A549 (cell line): ENCODE results near the gene SKP1. TPM values are rescaled to one million over a fixed set of nuclear protein-coding genes. Genes with fewer than 3 reads are reported as not detected.

ENCODE experiments used
- ATAC-seq, 2 experiments: fragments of 200-7000 bp in 1 of 2; fragments of >200 bp in 1 of 2; cut with Nextera tagmentation in 1 of 2; cut with Tn5 transposase in 1 of 2; 3 replicates each; pipeline versions ENCODE4 v1.8.0 to v1.9.1; 2018 to 2020; ENCODE audit warnings: mild to moderate bottlenecking in 1 of 2, moderate library complexity in 1 of 2
- CTCF ChIA-PET: fragments of 300-600 bp; sonication (Branson Sonifier 250); formaldehyde crosslinking; extraction: SDS; loops from one replicate; lab custom pipeline; 2021; ENCODE audit warnings: antibody characterized with exemption, inconsistent platforms; lab: Yijun Ruan, JAX
- POLR2A ChIA-PET: fragments of 350-600 bp; formaldehyde crosslinking; extraction: SDS; loops from one replicate; lab custom pipeline; 2021; ENCODE audit warnings: antibody characterized with exemption, inconsistent platforms; lab: Yijun Ruan, JAX
- DNase-seq, 2 experiments: peaks; one replicate each; pipeline versions ENCODE4 v3.0.0 to v3.0.0-alpha.2; 2011 to 2016; ENCODE audit warnings: low read depth in 1 of 2, low spot score in 1 of 2
- FAIRE-seq: peaks from 2 replicates; lab custom pipeline; 2011; peaks lifted over from hg19 to GRCh38; lab: Jason Lieb, UNC
- H3K27ac ChIP-seq, 2 experiments: fragments of >200 bp; sonication (Bioruptor Twin); formaldehyde crosslinking; 3 replicates each; pipeline ENCODE4 v1.5.1; 2016 to 2017
- H3K4me1 ChIP-seq: fragments of >200 bp; sonication (Bioruptor Twin); formaldehyde crosslinking; 3 replicates; pipeline ENCODE4 v1.6.1; 2016
- H3K4me2 ChIP-seq: fragments of >200 bp; sonication (Bioruptor Twin); formaldehyde crosslinking; 3 replicates; pipeline ENCODE4 v1.6.1; 2016
- H3K4me3 ChIP-seq: fragments of >200 bp; sonication (Bioruptor Twin); formaldehyde crosslinking; 3 replicates; pipeline ENCODE4 v1.5.1; 2016
- H3K9me3 ChIP-seq: fragments of >200 bp; sonication (Bioruptor Twin); formaldehyde crosslinking; 3 replicates; pipeline ENCODE4 v1.6.1; 2016
- BCL3 ChIP-seq: fragments of >200 bp; sonication (Bioruptor Twin); formaldehyde crosslinking; IDR thresholded peaks from 3 replicates; pipeline ENCODE4 v1.6.1; 2016
- BHLHE40 ChIP-seq: IDR thresholded peaks from 2 replicates; pipeline ENCODE4 v1.6.1; 2012; ENCODE audit warnings: low read depth, low read length, inconsistent platforms
- CBX2 ChIP-seq: fragments of 200-600 bp; sonication (generic); IDR thresholded peaks from 2 replicates; pipeline ENCODE4 v1.6.1; 2016; ENCODE audit warnings: low read depth, mild to moderate bottlenecking, borderline replicate concordance
- CEBPB ChIP-seq, 2 experiments: fragments of >200 bp in 1 of 2; sonication (Bioruptor Twin) in 1 of 2; formaldehyde crosslinking in 1 of 2; IDR thresholded peaks; 2 replicates each; pipeline ENCODE4 v1.6.1; 2012 to 2016
- EP300 ChIP-seq, 2 experiments: fragments of >200 bp; sonication (Bioruptor Twin); formaldehyde crosslinking; IDR thresholded peaks; 2 replicates in 1 of 2; 3 replicates in 1 of 2; pipeline ENCODE4 v1.6.1; 2016 to 2017
- FOXS1 ChIP-seq: fragments of 250-450 bp; sonication (Bioruptor Pico); IDR thresholded peaks from 2 replicates; pipeline ENCODE4 v1.5.0; 2020; ENCODE audit warnings: mild to moderate bottlenecking, moderate library complexity
- GATA3 ChIP-seq: IDR thresholded peaks from 2 replicates; pipeline ENCODE4 v1.6.1; 2012; ENCODE audit warnings: borderline replicate concordance
- HDAC2 ChIP-seq: fragments of 200-600 bp; sonication (generic); IDR thresholded peaks from 2 replicates; pipeline ENCODE4 v1.6.1; 2016
- HES2 ChIP-seq: fragments of >200 bp; sonication (Bioruptor Twin); formaldehyde crosslinking; IDR thresholded peaks from 2 replicates; pipeline ENCODE4 v1.6.1; 2016
- HEYL ChIP-seq: fragments of 250-450 bp; sonication (Bioruptor Pico); IDR thresholded peaks from 2 replicates; pipeline ENCODE4 v1.8.0; 2021; ENCODE audit warnings: mild to moderate bottlenecking, moderate library complexity
- HOXB5 ChIP-seq: fragments of 250-450 bp; sonication (Bioruptor Pico); IDR thresholded peaks from 2 replicates; pipeline ENCODE4 v1.5.0; 2020; ENCODE audit warnings: mild to moderate bottlenecking, moderate library complexity
- JUN ChIP-seq, 2 experiments: fragments of >200 bp; sonication (Bioruptor Twin); formaldehyde crosslinking; IDR thresholded peaks; 2 replicates in 1 of 2; 3 replicates in 1 of 2; pipeline ENCODE4 v1.6.1; 2016 to 2017
- MAZ ChIP-seq: fragments of 150-350 bp; IDR thresholded peaks from 2 replicates; pipeline ENCODE4 v1.6.1; 2014; ENCODE audit warnings: antibody characterized with exemption, low read depth, low read length, borderline replicate concordance
- MYC ChIP-seq: IDR thresholded peaks from 2 replicates; pipeline ENCODE4 v1.6.1; 2012; ENCODE audit warnings: mild to moderate bottlenecking, inconsistent platforms, low read length, improper control_type of control experiment, borderline replicate concordance
- NFE2L2 ChIP-seq: fragments of 150-350 bp; conservative IDR thresholded peaks from 2 replicates; pipeline ENCODE4 v1.6.1; 2014; ENCODE audit warnings: low read length
- NPAS2 ChIP-seq: fragments of 250-450 bp; sonication (Bioruptor Pico); IDR thresholded peaks from 2 replicates; pipeline ENCODE4 v1.8.0; 2022; ENCODE audit warnings: mild to moderate bottlenecking, moderate library complexity, borderline replicate concordance
- POLR2AphosphoS2 ChIP-seq: conservative IDR thresholded peaks from 2 replicates; pipeline ENCODE4 v1.6.1; 2012; ENCODE audit warnings: low read length, improper control_type of control experiment, inconsistent platforms
- RARB ChIP-seq: fragments of 250-450 bp; sonication (Bioruptor Pico); IDR thresholded peaks from 2 replicates; pipeline ENCODE4 v1.8.0; 2021; ENCODE audit warnings: mild to moderate bottlenecking, moderate library complexity
- REST ChIP-seq: fragments of 200-600 bp; sonication (generic); IDR thresholded peaks from 2 replicates; pipeline ENCODE4 v1.6.1; 2016; ENCODE audit warnings: antibody characterized with exemption, mild to moderate bottlenecking, moderate library complexity
- RFX5 ChIP-seq: fragments of 450-650 bp; IDR thresholded peaks from 2 replicates; pipeline ENCODE4 v1.7.1; 2014; ENCODE audit warnings: antibody characterized with exemption, mild to moderate bottlenecking, moderate library complexity
- TP53 ChIP-seq: fragments of 250-450 bp; sonication (Bioruptor Pico); IDR thresholded peaks from 2 replicates; pipeline ENCODE4 v1.5.0; 2021; ENCODE audit warnings: mild to moderate bottlenecking, moderate library complexity
- USF2 ChIP-seq: fragments of 450-650 bp; IDR thresholded peaks from 2 replicates; pipeline ENCODE4 v1.6.1; 2014; ENCODE audit warnings: antibody characterized with exemption
- ZC3H11A ChIP-seq: fragments of 450-650 bp; IDR thresholded peaks from 2 replicates; pipeline ENCODE4 v1.6.1; 2014; ENCODE audit warnings: antibody characterized with exemption, mild to moderate bottlenecking
- ZFP36 ChIP-seq: fragments of 450-650 bp; IDR thresholded peaks from 2 replicates; pipeline ENCODE4 v1.6.1; 2014; ENCODE audit warnings: borderline replicate concordance; ENCODE audit not compliant: partially characterized antibody
- WGBS: methylation state at CpG from one replicate; pipeline ENCODE4 v1.1.6; 2017; ENCODE audit errors: missing lambda C conversion rate; 5-methylcytosine and 5-hydroxymethylcytosine counted together
- polyA plus RNA-seq, 4 experiments: library from polyadenylated mRNA; depleted of rRNA in 3 of 4; stranded (reverse); fragments of >200 nt; fragmentation: RNase III in 1 of 4; extraction: RNeasy Plus Mini Kit Qiagen cat#74134 plus additional on column Dnase treatment in 1 of 4; gene quantifications; 2 replicates in 3 of 4; 3 replicates in 1 of 4; pipeline ENCODE4 v1.2.3, GENCODE V29; 2011 to 2017

The SKP1 gene
- polyA plus RNA-seq, 2 of the 4 experiments (the other 2 are of a cell fraction) = 776 to 870 TPM

GRCh38 chr5:134103998-134104654 lies 72.6 kb downstream of the SKP1 start (continued):
- TF ChIP-seq HEYL = no peak
- TF ChIP-seq CBX2 = no peak
- TF ChIP-seq CEBPB (IDR thresholded peaks at IDR 0.05) = no peak
- no peak for TF ChIP-seq POLR2AphosphoS2
- no peak for TF ChIP-seq NFE2L2
- TF ChIP-seq NPAS2 = no peak
- no peak for TF ChIP-seq TP53 (CRISPR knock-in tag)
- TF ChIP-seq EP300 (IDR thresholded peaks at IDR 0.05) = no peak

GRCh38 chr5:134103397-134103796 lies 73.4 kb downstream of the SKP1 start:
- peaks cover 18% of the 10 kb centered on the region for H3K4me1 ChIP-seq
- no peak overlapping the region for H3K27ac ChIP-seq
- CTCF ChIA-PET = interaction anchor here (0.5 to 4.4 kb wide), 4 partner anchors 8 to 802 kb away, joined by 3 to 47 read pairs (median 8); no protein-coding TSS in a partner anchor

More at GRCh38 chr5:134103397-134103796, 73.4 kb downstream of the SKP1 start:
- Histone ChIP-seq H3K4me2 (no peak overlapping the region), H3K9me3 (no peaks in the 10 kb centered on the region), H3K4me3 (no peak overlapping the region)
- no peak for FAIRE-seq
- 82% methylated on average over 9 of the region's 9 CpGs for WGBS
- TF ChIP-seq HOXB5 (CRISPR knock-in tag) (no peak), MYC (no peak), REST (no peak), HDAC2 (no peak), FOXS1 (CRISPR knock-in tag) (no peak), USF2 (no peak), HES2 (no peak), CBX2 (no peak), ZFP36 (no peak), MAZ (no peak), BCL3 (no peak), RFX5 (no peak), GATA3 (no peak), JUN (IDR thresholded peaks at IDR 0.05) (no peak), RARB (CRISPR knock-in tag) (no peak), BHLHE40 (no peak), CEBPB (IDR thresholded peaks at IDR 0.05) (no peak), ZC3H11A (no peak)
- POLR2A ChIA-PET = no interaction called here
- no peak for DNase-seq
- ATAC-seq = no peak
